Esophagus squamous epithelium (tissue), 4 donors: ENCODE data around the gene SEC61A2.

Experiments used
- CTCF ChIP-seq, 6 experiments: fragments of 450-650 bp in 4 of 6; fragments of 200-600 bp in 2 of 6; sonication (generic) in 2 of 6; IDR thresholded peaks; one replicate each; pipeline ENCODE4 v1.5.1; 2016 to 2019; ENCODE audit warnings: antibody characterized with exemption in 6 of 6, mild to moderate bottlenecking in 4 of 6, moderate library complexity in 4 of 6
- POLR2A ChIP-seq, 4 donors: fragments of 450-650 bp; IDR thresholded peaks; one replicate each; pipeline ENCODE4 v1.6.1; 2017; ENCODE audit warnings: antibody characterized with exemption in 4 of 4, mild to moderate bottlenecking in 4 of 4, moderate library complexity in 3 of 4

- TF ChIP-seq POLR2A (IDR thresholded peaks at IDR 0.05) (no peak), CTCF (IDR thresholded peaks at IDR 0.05) (no peak)
These were observed 17.9 kb upstream of the SEC61A2 start for GRCh38 chr10:12111528-12111927.
